Gastrocnemius medialis (tissue), 4 donors: ENCODE data around the gene CD8A.

Experiments used
- POLR2A ChIP-seq, 2 donors: fragments of 450-650 bp; IDR thresholded peaks; one replicate each; pipeline ENCODE4 v1.6.1; 2017; ENCODE audit warnings: antibody characterized with exemption in 2 of 2, mild to moderate bottlenecking in 2 of 2, moderate library complexity in 2 of 2
- TF ChIP-seq, protein P1 (sequence below), 5 experiments: fragments of 450-650 bp in 3 of 5; fragments of 200-600 bp in 2 of 5; sonication (generic) in 2 of 5; IDR thresholded peaks in 4 of 5; conservative IDR thresholded peaks in 1 of 5; 1 replicate in 4 of 5; 2 replicates in 1 of 5; pipeline ENCODE4 v1.5.1; 2016 to 2019; ENCODE audit warnings: antibody characterized with exemption in 5 of 5, mild to moderate bottlenecking in 3 of 5, moderate library complexity in 3 of 5

DNA sequence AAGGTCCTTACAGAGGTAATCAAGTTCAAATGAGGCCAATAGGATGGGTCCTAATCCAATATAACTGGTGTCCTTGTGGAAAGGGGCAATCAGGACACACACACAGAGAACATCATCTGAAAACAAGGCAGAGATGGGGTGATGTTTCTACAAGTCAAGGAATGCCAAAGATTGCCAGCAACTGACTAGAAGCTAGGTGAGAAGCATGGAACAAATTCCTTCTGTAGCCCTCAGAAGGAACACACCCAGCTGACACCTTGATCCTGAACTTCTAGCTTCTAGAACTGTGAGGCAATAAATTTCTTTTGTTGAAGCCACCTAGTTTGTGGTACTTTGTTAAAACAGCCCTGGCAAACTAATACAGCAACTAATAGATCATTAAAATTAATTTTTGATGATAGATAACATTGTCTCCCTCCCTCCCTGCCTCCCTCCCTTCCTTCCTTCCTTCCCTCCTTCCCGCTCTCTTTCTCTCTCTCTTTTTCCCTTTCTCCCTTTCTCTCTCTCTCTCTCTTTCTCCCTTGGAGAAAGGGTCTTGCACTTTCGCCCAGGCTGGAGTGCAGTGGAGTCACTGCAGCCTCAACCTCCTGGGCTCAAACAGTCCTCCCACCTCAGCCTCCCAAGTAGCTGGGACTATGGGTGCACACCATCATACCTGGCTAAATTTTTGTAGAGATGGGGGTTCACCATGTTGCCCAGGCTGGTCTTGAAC is 10.3 kb upstream of the CD8A start:
- TF ChIP-seq, protein P1, sequence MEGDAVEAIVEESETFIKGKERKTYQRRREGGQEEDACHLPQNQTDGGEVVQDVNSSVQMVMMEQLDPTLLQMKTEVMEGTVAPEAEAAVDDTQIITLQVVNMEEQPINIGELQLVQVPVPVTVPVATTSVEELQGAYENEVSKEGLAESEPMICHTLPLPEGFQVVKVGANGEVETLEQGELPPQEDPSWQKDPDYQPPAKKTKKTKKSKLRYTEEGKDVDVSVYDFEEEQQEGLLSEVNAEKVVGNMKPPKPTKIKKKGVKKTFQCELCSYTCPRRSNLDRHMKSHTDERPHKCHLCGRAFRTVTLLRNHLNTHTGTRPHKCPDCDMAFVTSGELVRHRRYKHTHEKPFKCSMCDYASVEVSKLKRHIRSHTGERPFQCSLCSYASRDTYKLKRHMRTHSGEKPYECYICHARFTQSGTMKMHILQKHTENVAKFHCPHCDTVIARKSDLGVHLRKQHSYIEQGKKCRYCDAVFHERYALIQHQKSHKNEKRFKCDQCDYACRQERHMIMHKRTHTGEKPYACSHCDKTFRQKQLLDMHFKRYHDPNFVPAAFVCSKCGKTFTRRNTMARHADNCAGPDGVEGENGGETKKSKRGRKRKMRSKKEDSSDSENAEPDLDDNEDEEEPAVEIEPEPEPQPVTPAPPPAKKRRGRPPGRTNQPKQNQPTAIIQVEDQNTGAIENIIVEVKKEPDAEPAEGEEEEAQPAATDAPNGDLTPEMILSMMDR (IDR thresholded peaks at IDR 0.05 in 4 of 5, conservative IDR thresholded peaks at IDR 0.05 in 1 of 5) = no peak
- no peak for TF ChIP-seq POLR2A (IDR thresholded peaks at IDR 0.05)
